ENCODE results near the gene YPEL1.

YPEL1 gene

DNA sequence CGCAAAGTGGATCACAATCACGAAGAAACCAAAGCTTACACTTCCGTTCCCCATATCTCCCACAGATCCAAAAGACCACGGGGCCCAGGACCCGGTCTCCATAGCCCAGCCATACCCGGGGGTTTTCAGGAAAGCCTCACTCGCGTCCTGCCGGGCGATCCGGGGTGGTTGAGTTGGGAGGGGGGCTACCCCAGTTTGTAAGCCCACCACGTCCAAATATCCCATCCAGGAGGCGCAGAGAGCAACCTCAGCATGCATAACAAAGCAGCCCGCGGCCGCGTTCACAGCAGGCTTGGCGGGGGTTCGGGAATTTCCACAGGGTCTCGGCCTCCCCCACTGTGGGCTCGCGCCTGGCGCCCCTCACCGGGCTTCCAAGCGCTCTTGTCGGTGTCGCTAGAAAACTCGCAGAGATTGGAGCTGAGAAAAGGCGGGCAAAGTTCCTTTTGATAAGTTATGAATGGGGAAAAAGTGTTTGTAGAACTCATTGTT, 84.0 kb downstream of the YPEL1 start:
- no peak for DNase-seq

GRCh38 chr22:21650823-21651520, 84.6 kb downstream of the YPEL1 start:
- peak; percentile 24 for DNase-seq

DNA sequence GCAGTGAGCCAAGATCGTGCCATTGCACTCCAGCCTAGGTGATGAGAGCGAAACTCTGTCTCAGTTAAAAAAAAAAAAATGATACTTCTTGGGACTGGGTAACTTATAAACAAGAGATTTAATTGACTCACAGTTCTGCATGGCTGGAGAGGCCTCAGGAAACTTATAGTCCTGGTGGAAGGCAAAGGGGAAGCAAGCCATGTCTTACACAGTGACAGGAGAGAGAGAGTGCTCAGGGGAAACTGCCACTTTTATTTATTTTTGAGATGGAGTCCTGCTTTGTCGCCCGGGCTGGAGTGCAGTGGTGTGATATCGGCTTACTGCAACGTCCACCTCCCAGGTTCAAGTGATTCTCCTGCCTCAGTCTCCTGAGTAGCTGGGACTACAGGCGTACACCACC, 85.3 kb downstream of the YPEL1 start:
- DNase-seq = no peak

Measured in NCI-H1105 treated with DMSO at 0.1 percent for 48 hours (cell line).